Activated CD8-positive, alpha-beta memory T cell treated with anti-CD3 and anti-CD28 coated beads, Interleukin-2, amount 50 U/mL, for 24 hours (primary cell): ENCODE measurements around the gene GDF2.

Source experiments
- DNase-seq: peaks from one replicate; pipeline ENCODE4 v3.0.0-alpha.2; 2020; ENCODE audit errors: extremely low read depth

Gene GDF2

GRCh38 chr10:47291682-47292081 lies 30.6 kb upstream of the GDF2 start:
- DNase-seq: no peak

- DNase-seq: no peak
Observed at GRCh38 chr10:47294057-47294456, 28.2 kb upstream of the GDF2 start.

- DNase-seq: no peak
Observed at GRCh38 chr10:47294501-47294900, 27.8 kb upstream of the GDF2 start.

- no peak for DNase-seq
Observed at GRCh38 chr10:47295411-47295810, 26.8 kb upstream of the GDF2 start.

GRCh38 chr10:47296156-47296894 lies 25.9 kb upstream of the GDF2 start:
- no peak for DNase-seq

- no peak for DNase-seq
Observed at GRCh38 chr10:47296941-47297340, 25.3 kb upstream of the GDF2 start.

- DNase-seq: no peak
Observed at GRCh38 chr10:47297866-47298540, 24.3 kb upstream of the GDF2 start.

- DNase-seq: no peak
Observed at GRCh38 chr10:47298715-47299114, 23.5 kb upstream of the GDF2 start.

GRCh38 chr10:47299611-47300428 lies 22.4 kb upstream of the GDF2 start, which contains the start of gene GDF10:
GDF10 (plus strand) TSS chr10:47300197; CDS start chr10:47300652, 455 bp downstream.
- no peak for DNase-seq

GRCh38 chr10:47300429-47300931 lies 21.8 kb upstream of the GDF2 start:
- DNase-seq: no peak

- no peak for DNase-seq
Observed at GRCh38 chr10:47301833-47302232, 20.4 kb upstream of the GDF2 start.

- no peak for DNase-seq
Observed at GRCh38 chr10:47303105-47303504, 19.1 kb upstream of the GDF2 start.

GRCh38 chr10:47303866-47304265 lies 18.4 kb upstream of the GDF2 start:
- no peak for DNase-seq

GRCh38 chr10:47305566-47305965 lies 16.7 kb upstream of the GDF2 start:
- DNase-seq: no peak

- DNase-seq: no peak
Observed at GRCh38 chr10:47306387-47307210, 15.7 kb upstream of the GDF2 start.

- no peak for DNase-seq
Observed at GRCh38 chr10:47307381-47307780, 14.9 kb upstream of the GDF2 start.

GRCh38 chr10:47308775-47309174 lies 13.5 kb upstream of the GDF2 start:
- no peak for DNase-seq

- no peak for DNase-seq
Observed at GRCh38 chr10:47309408-47310089, 12.7 kb upstream of the GDF2 start.

- DNase-seq: no peak
Observed at GRCh38 chr10:47310090-47310505, 12.2 kb upstream of the GDF2 start.

GRCh38 chr10:47311193-47311931 lies 10.9 kb upstream of the GDF2 start:
- no peak for DNase-seq
